Astrocyte of the spinal cord (primary cell): ENCODE measurements around the gene CIRBP.

Experiments
- DNase-seq: peaks from one replicate; pipeline ENCODE4 v3.0.0; 2011; ENCODE audit warnings: low read depth, low spot score
- H3K4me3 ChIP-seq: 2 replicates; pipeline ENCODE4 v1.5.1; 2011; ENCODE audit warnings: low read depth, mild to moderate bottlenecking, low read length, moderate library complexity
- CTCF ChIP-seq: IDR thresholded peaks from 2 replicates; pipeline ENCODE4 v1.5.1; 2012; ENCODE audit warnings: low read depth, mild to moderate bottlenecking, low read length, inconsistent platforms
- in situ Hi-C: cut with HindIII; loops from 2 replicates; pipeline ENCODE4 v1.10.0; 2017; ENCODE audit warnings: low sequenced_read_pairs

The CIRBP gene

GRCh38 chr19:1290703-1291651 lies 21.8 kb downstream of the CIRBP start:
- DNase-seq: no peak
- in situ Hi-C loops: no loop called here
- no peak overlapping the region for H3K4me3 ChIP-seq
- no peak for TF ChIP-seq CTCF

GRCh38 chr19:1291761-1292418 lies 22.8 kb downstream of the CIRBP start:
- TF ChIP-seq CTCF: no peak
- DNase-seq: no peak
- no peak overlapping the region for H3K4me3 ChIP-seq
- in situ Hi-C loops: no loop called here

- TF ChIP-seq CTCF: no peak
- H3K4me3 ChIP-seq: no peak overlapping the region
- DNase-seq: no peak
- in situ Hi-C loops: no loop called here
Measured at GRCh38 chr19:1292419-1293151, 23.5 kb downstream of the CIRBP start.

GRCh38 chr19:1293782-1294604 lies 24.9 kb downstream of the CIRBP start:
- in situ Hi-C loops: no loop called here
- TF ChIP-seq CTCF: no peak
- no peak overlapping the region for H3K4me3 ChIP-seq
- no peak for DNase-seq

GRCh38 chr19:1294688-1295087 lies 25.6 kb downstream of the CIRBP start:
- DNase-seq: no peak
- in situ Hi-C loops: no loop called here
- no peak overlapping the region for H3K4me3 ChIP-seq
- TF ChIP-seq CTCF: no peak
